HG03571 (cell line): ENCODE results near the gene EIF3D.
"Not testable (repeated sequence)": the region's sequence is repeated elsewhere in the genome, so short reads cannot be mapped to it uniquely, and the experiment has no call there.

Source experiments
- ATAC-seq: cut with Tn5 transposase; IDR thresholded peaks from one replicate; pipeline ENCODE4 v1.9.1; 2021; ENCODE audit not compliant: unreplicated experiment

Gene EIF3D

DNA sequence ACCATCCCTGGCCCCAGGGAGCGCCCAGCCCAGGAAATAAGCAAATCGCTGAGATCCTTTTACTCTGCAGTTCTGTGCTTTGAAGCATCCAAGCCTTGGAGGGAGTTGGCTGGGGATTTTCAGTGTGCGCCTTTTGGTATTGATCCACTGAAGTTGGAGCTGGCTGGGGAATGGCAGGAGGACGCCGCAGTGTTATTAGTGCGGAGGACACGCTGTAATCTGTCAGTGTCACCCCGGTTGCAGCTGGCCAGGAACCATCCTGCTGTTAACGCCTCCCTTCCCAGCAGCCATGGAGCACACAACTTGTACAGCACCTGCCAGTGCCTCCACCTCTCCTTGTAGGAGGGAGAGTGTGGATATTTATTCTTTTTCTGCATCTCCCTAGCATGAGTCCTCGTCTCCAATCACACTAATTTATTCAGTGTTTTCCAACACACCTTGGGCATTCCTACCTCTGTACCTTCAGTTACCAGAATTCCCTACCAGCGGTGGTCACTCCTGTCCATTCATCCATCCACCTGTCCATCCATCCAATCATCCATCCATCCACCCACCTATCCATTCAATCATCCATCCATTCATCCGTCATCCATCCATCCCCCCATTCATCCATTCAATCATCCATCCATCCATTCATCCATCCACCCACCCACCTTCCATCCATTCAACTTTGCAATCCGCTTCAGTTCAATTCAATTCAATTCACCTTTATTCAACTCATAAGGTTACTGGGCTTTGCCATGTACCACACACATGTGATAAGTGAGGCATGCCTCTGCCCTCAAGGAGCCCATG, 21.9 kb upstream of the EIF3D start:
- no peak for ATAC-seq

DNA sequence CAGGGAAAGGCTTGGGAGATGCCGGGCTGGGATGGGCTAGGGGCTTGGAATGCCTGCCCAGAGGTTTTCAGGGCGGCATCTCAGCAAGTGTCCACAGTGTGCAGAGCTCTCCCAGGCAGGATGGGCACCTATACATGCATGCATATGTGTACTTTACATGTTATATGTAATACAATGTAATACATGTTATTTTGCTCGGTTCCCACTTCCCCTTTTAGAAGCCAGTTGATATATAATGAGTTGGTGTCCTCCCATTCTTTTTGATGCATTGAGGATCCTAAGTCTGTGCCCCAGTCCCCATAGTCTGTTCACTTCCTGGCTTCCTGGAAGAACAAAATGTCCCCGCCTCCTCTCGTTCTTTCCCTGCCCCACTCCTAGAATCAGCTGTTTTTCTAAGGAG, 20.1 kb upstream of the EIF3D start:
- no peak for ATAC-seq

DNA sequence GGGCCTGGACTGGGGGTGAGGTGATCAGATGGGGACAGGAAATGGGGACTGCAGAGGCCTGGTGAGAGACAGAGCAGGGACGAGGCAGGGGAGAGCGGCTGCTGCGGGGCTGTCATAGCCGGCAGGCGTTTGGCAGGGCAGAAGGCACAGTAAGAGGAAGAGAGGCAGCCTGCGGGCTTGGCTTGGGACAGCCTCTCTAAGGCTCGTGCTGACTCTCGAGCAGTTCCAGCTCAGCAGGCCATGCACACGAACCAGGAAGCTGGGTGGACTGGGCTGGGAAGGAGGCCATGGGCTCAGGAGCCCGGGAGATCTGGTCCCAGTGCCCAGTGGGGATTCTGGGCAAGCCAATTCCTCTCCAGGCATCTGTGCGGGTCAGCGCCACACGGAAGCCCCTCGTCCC, 19.6 kb upstream of the EIF3D start:
- no peak for ATAC-seq

DNA sequence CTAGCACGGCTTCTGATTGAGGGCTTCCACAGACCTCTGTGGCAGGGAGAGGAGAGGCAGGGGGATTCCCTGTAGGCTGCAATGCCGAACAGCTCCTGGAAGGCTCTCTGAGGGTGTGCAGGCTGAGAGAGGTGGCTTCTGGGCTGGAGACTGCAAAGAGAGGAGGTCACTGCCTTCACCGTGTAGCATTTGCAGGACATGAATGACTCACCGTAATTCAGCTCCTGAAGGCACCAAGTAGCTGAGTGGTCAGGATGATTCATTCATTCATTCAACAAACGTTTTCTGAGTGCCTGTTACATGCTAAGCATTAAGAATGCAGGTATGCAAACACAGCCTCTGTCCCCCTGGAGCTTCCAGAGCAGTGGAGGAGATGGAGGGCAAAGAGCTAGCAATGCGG, 18.0 kb upstream of the EIF3D start:
- ATAC-seq = no peak

DNA sequence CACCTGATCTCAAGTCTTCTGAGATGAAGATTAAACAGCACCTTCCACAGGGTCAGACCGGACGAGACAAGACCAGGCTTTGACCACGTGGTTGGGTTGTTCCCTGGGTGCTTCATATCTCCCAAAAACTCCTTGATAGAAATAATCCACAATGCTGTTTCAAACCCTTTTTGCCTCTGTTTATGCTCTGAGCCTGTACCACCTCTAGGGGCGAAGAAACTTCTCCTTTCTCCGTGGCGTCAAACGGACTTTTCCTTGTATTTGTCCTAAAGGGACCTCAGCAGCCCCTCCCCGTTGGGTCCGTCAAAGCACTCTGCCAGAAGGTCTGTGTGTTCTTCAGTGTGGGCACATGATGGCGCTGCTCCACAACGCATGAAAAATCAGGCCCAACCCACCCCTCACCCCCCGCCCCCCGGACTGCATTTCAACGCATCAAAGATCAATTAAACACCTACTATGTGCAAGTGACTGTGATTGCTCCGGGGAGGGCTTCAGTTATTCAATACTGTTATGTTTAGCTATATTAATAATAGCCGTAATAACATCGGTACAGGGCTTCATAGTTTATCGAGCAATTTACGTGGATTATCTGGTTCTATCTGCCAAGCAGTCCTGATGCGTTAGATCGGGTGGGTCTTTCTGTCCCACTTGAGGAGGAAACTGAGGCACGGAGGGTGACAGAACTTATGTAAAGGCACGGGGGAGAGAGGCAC, 17.3 kb upstream of the EIF3D start:
- ATAC-seq = no peak

DNA sequence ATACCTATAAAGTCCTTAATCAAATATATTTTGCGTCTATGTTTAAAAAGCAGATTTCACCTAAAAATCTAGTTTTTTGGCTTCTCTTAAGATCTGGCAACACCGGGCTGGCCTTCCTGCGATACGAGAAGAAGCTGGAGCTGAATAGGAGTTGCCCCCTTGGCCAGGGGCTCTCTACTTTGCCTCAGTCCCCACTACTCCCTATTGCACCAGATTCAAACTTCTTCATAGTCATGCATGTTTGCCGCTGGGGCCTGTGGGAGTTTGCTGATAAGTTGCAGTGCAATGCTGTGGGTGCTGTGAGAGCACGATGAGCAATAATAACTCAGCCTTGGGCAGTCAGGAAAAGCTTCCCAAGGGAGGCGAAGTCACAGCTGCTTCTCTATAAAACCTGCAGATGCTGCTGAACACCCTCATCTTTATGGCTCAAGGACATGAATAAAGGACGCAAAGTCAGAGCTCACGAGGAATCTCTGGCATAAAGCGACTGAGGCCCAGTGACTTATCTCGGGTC, 15.2 kb upstream of the EIF3D start:
- ATAC-seq = no peak

DNA sequence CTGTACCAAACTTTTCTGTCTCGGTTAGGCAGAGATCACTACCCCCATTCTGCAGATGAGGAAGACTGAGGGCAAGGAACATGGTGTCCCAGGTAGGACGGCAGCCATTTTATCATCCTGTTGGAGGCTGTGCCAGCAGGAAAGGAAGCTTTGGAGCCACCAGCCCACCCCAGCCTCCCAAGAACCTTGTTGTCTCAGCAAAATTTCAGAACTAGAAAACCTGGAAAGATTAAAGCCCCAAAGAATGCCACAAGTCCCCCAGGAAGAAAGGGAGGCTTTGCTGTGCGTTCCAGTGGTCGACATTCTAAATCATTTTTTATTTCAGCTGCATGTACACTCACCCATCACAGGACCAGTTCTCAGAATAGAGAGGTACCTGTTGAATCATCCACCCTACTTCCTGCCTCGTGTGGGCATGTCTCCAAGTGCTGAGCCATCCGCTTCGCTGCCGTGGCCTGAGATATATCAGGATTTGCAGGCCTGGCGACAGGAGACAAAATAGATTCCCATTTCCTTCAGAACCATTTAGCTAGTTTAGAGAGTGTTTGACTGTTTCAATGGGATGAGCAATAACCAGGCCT, 13.0 kb upstream of the EIF3D start:
- no peak for ATAC-seq

DNA sequence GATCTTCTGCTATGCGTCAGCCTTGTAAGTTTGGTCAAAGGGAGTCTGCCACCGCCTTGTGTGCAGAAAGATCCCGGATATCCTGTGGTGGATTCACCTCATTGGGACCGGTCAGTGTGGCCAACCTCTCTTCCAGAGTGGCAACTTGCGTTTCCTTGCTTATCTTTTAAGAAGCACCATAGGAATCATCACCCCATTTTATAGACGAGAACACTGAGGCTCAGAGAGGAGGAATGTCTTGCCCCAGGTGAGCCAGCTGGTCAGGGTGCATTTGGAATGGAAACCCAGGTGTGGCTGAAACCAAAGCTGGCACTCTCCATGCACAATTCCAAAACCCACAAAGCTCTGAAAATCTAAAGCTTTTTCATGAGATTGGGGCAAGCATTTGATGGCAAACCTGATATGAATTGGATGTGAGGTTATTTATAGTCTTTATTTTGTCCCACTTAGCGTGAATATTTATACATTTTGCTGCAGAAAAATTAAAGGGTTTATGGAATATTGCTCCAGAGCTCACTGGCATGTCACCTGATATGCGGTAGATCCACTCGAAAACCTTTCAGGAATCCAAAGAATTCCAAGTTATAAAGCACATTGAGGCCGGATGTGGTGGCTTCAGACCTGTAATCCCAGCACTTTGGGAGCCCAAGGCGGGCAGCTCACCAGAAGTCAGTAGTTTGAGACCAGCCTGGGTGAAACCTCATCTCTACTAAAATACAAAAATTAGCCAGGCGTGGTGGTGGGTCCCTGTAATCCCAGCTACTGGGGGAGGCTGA, 12.1 kb upstream of the EIF3D start:
- no peak for ATAC-seq

DNA sequence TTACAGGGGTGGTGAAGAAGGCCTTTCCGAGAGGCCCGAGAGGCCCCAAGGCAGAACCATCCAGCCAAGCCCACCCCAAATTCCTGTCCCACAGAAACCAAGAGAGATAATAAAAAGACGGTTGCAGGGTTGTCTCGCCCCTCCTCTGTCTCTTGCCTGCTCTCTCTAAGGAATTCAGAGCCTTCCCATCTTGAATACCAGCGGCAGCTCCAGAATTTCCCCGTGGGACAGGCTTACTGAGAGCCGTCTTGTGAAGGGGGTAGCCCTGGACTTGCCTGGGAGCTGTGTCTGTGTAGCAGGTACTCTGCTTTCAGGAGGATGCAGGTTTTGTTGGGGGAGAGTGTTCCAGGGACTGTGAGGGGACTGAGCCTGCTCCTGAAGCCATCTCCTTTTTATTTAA, 9.6 kb upstream of the EIF3D start:
- ATAC-seq = no peak

DNA sequence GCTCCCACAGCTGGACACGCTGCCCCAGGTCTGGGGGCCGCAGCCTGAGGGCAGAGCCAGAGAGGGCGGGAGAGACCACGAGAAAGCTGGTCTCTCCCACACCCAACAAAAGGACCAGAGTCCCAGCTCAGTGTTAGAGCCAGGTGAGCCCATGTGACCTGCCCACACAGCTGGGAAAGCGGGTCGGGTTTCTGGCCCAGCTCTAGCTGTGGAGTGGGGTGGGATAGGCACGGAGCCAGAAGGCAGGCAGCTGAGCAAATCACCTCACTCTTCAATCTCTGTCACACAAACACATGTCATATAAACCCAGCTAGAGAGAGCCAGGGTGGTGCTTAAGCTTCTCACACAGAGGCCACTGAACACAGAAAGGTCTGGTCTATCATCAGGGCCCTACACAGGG, 7.8 kb upstream of the EIF3D start:
- no peak for ATAC-seq

DNA sequence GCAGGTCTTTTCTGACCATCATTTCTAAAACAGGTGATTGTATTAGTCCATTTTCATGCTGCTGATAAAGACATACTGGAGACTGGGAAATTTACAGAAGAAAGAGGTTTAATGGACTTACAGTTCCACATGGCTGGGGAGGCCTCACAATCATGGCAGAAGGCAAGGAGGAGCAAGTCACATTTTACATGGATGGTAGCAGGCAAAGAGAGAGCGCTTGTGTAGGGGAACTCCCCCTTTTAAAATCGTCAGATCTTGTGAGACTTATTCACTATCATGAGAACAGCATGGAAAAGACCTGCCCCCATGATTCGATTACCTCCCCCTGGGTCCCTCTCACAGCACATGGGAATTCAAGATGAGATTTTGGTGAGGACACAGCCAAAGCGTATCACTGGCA, 4.4 kb upstream of the EIF3D start:
- not testable (repeated sequence) for ATAC-seq

DNA sequence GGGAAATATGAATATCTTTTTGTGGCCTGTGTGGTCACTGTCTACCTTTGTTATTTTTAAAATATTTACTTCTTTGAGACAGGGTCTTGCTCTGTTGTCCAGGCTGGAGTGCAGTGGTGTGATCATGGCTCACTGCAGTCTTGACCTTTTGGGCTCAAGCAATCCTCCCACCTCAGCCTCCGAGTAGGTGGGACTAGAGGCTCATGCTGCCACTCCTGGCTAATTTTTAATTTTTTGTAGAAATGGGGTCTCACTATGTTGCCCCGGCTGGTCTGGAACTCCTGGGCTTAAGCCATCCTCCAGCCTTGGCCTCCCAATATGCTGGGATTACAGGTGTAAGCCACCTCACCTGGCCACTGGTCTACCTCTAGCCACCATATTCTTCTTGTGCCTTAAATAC, 3.5 kb upstream of the EIF3D start:
- ATAC-seq = no peak

DNA sequence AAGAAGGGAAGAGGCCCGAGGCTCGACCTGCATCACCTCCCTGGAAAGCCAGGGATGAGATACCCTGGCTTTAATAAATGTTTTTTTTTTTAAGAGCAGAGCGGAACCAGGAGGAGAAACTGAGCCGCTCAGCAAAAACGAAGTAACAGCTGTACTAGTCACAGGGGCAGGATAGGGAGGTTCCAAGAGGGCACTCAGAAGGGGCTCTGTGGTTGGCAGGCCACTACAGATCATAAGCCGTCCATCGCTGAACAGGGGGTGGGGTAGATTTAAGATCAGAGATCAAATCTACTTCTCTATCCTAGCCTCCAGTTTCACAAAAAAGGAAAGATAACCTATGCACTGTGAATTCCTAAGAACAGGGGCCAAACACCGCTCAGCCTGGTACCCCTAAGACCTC, 625 bp downstream of the EIF3D start:
- no peak for ATAC-seq

DNA sequence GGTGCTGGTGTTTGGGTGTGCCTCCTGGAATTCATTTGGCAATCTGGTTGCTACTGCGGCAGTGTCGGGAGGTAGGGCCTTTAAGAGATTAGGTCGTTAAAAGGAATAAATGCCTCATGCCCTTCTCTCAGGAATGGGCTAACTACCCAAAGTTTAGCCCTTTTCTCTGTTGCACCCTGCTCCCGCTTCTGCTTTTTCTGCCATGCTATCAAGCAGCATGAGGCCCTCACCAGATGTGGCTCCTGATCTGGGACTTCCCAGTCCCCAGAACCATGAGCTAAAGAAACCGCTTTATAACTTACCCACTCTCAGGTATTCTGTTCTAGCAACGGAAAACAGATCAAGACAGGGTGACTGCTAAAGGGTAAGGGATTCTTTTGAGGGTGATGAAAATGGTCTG, 6.3 kb downstream of the EIF3D start:
- no peak for ATAC-seq

DNA sequence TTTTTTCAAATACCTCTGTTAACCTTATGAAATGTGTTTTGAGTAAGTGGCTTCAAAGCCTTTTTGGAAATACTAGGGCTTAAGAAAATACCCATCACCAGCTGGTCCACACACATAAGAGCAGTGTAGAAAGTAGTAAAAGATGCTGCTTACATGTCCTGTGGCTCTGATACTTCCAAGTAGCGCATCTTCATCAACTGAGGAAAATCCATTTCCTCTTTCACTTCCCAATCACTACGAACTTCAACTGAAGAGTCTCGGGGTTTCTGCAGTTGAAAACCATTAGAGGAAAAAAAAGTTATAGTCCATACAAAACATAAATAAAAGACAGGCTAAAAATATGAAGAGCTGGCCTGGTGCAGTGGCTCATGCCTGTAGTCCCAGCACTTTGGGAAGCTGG, 8.5 kb downstream of the EIF3D start:
- ATAC-seq = no peak

DNA sequence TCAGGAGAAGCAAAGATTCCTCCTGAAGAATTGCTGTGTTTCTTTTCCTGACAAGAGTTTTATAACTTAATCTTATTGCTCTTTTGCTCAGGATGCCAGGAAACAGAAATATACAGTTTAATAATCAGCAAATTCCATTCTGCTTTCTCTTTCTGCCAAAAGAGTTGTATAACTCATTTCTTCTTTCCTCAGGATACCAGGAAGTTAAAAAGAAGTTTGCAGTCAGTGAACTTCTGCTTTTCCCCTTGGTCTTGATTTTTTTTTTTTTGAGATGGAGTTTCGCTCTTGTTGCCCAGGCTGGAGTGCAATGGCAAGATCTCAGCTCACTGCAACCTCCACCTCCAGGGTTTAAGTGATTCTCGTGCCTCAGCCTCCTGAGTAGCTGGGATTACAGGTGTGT, 9.1 kb downstream of the EIF3D start:
- ATAC-seq = not testable (repeated sequence)

DNA sequence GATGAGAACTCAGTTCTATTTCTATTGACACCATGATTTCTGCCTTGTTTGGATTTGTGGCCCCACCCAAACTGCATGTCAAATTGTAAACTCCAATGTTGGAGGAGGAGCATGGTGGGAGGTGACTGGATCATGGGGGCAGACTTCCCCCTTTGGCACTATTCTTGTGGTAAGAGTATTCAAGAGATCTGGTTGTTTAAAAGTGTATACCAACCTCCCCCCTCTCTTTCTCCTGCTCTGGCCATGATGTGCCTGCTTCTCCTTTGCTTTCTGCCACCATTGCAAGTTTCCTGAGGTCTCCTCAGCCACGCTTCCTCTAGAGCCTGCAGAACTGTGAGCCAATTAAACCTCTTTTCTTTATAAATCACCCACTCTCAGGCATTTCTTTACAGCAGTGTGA, 14.2 kb downstream of the EIF3D start:
- no peak for ATAC-seq

DNA sequence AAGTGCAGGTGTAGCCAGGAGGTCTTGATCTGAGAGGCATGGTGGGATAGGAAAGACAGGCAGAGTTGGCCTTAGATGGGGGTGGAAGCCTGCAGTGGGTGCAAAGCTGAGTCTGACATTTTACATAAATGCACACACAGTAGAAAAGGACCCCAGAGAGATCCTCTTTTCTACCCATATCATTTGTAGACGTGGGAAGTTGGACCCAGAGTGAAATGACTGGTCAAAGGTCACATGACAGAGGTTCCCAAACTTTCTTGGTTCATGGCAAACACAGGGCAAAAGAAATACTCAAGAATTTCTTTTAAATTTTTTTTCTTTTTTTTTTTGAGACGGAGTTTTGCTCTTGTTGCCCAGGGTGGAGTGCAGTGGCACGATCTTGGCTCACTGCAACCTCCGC, 16.0 kb downstream of the EIF3D start:
- no peak for ATAC-seq

DNA sequence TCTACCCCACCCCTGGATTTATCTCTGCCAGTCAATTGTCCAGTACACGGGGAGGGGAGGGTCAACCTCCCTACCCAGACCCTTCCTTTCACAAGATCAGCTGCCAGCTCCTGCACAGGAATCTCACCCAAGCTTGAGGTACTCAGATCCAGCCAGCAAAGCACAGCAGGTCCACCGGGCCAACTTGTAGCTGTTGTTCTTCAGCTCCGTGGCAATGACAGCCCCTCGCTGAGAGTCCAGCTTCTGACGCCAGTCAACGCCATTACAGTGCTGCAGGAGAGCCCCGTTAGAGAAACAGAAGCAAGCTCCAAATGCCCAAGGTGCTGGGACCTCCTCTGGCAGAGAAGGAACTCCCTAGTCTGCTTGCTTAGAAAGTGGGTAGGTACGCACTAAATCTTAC, 16.6 kb downstream of the EIF3D start:
- ATAC-seq = no peak

DNA sequence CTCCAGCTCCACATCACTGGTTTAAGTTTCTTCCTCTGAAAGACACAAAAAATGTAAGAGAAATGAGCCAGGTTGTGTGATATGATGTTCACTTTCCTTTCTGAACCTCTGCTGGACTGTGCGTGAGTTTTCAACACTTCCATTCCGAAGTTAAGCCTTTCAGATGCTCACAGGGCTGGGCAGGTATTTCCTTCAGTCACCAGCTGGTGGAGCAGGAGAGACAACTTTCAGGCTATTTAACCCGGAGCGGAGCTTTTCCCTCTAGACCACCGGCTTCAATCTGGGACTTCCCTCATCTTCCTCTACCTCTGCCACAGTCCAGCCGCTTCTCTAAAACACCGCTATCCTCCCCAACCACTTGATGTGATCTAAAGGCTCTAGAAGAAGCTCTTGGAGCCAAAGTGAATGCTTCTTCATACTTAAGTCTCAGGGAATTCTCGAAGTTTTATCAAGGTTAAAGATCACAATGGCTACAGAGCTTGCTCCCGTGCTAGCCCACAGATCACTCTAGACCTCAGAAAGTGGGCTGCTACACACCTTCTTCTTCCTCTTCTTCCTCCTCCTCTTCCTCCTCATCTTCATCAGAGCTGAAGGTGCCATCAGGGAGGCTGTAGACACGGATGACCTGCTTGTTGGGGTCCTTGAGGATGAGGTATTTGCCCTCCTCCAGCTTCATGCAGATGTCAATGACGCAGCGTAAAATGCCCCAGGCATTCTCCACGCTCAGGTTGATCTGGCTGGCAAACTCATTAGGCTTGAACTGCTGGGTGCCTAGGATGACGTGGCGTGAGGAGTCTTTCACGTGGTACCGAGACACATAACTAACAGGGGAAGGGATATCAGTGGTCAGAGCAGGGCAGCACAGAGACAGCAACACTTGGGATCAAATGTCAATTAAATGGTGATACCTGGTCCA, 17.7 kb downstream of the EIF3D start:
- ATAC-seq = no peak
